ENCODE results near the gene CLIP2.
A peak's percentile ranks its signal among the peaks of the same experiment; 100 is the strongest.
"Not testable (repeated sequence)": the region's sequence is repeated elsewhere in the genome, so short reads cannot be mapped to it uniquely, and the experiment has no call there.

CLIP2 gene

GRCh38 chr7:74403521-74404387 is 114.5 kb downstream of the CLIP2 start:
- no peak for DNase-seq (ENCODE audit: low read depth, low spot score)

GRCh38 chr7:74404388-74404700 is 115.1 kb downstream of the CLIP2 start:
- no peak for DNase-seq (ENCODE audit: low read depth, low spot score)

GRCh38 chr7:74404741-74405140 is 115.5 kb downstream of the CLIP2 start:
- DNase-seq (ENCODE audit: low read depth, low spot score): no peak

GRCh38 chr7:74405191-74405898 is 116.1 kb downstream of the CLIP2 start:
- no peak for DNase-seq (ENCODE audit: low read depth, low spot score)

- no peak for DNase-seq (ENCODE audit: low read depth, low spot score)
Measured at GRCh38 chr7:74405899-74406512, 116.8 kb downstream of the CLIP2 start.

- DNase-seq (ENCODE audit: low read depth, low spot score): no peak
Measured at GRCh38 chr7:74407958-74408357, 118.8 kb downstream of the CLIP2 start.

- DNase-seq (ENCODE audit: low read depth, low spot score): no peak
Measured at GRCh38 chr7:74409571-74409970, 120.4 kb downstream of the CLIP2 start.

- no peak for DNase-seq (ENCODE audit: low read depth, low spot score)
Measured at GRCh38 chr7:74410772-74411171, 121.6 kb downstream of the CLIP2 start.

GRCh38 chr7:74411571-74411970 is 122.4 kb downstream of the CLIP2 start:
- DNase-seq (ENCODE audit: low read depth, low spot score): not testable (repeated sequence)

GRCh38 chr7:74412056-74412455 is 122.8 kb downstream of the CLIP2 start:
- DNase-seq (ENCODE audit: low read depth, low spot score): no peak

- DNase-seq (ENCODE audit: low read depth, low spot score): no peak
Measured at GRCh38 chr7:74412603-74413002, 123.4 kb downstream of the CLIP2 start.

- DNase-seq (ENCODE audit: low read depth, low spot score): not testable (repeated sequence)
Measured at GRCh38 chr7:74414595-74415333, 125.6 kb downstream of the CLIP2 start.

- DNase-seq (ENCODE audit: low read depth, low spot score): peak; percentile 17
Measured at GRCh38 chr7:74417419-74417971, 128.3 kb downstream of the CLIP2 start.

- DNase-seq (ENCODE audit: low read depth, low spot score): no peak
Measured at GRCh38 chr7:74418076-74418475, 128.9 kb downstream of the CLIP2 start.

GRCh38 chr7:74418538-74418937 is 129.3 kb downstream of the CLIP2 start:
- no peak for DNase-seq (ENCODE audit: low read depth, low spot score)

- DNase-seq (ENCODE audit: low read depth, low spot score): not testable (repeated sequence)
Measured at GRCh38 chr7:74419232-74419631, 130.0 kb downstream of the CLIP2 start.

- DNase-seq (ENCODE audit: low read depth, low spot score): no peak
Measured at GRCh38 chr7:74420006-74420405, 130.8 kb downstream of the CLIP2 start.

GRCh38 chr7:74424291-74424880 is 135.2 kb downstream of the CLIP2 start:
- DNase-seq (ENCODE audit: low read depth, low spot score): no peak

- DNase-seq (ENCODE audit: low read depth, low spot score): no peak
Measured at GRCh38 chr7:74428023-74428422, 138.8 kb downstream of the CLIP2 start.

GRCh38 chr7:74429153-74429747 is 140.0 kb downstream of the CLIP2 start:
- DNase-seq (ENCODE audit: low read depth, low spot score): no peak

GRCh38 chr7:74430409-74430808 is 141.2 kb downstream of the CLIP2 start:
- not testable (repeated sequence) for DNase-seq (ENCODE audit: low read depth, low spot score)
